ENCODE results near the gene WDPCP.

DNA sequence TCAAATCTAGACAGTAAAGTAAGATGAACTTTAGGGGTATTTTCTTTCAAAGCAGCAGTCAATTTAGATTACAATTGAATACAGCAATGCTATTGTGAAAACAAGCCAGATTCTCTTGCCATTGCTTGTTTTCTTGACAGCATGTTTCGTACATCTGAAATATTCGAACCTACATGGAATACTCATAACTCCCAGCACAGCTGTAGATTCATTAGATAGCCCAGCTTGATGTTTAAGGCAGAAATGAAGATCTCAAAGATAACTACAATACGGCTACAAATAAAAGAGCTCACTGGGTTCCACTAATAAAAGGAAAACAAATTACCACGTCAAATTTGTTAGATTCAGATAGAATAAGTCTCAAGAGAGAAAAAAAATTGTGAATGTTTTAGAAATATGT is 208.8 kb downstream of the WDPCP start:
- TF ChIP-seq, protein P1, sequence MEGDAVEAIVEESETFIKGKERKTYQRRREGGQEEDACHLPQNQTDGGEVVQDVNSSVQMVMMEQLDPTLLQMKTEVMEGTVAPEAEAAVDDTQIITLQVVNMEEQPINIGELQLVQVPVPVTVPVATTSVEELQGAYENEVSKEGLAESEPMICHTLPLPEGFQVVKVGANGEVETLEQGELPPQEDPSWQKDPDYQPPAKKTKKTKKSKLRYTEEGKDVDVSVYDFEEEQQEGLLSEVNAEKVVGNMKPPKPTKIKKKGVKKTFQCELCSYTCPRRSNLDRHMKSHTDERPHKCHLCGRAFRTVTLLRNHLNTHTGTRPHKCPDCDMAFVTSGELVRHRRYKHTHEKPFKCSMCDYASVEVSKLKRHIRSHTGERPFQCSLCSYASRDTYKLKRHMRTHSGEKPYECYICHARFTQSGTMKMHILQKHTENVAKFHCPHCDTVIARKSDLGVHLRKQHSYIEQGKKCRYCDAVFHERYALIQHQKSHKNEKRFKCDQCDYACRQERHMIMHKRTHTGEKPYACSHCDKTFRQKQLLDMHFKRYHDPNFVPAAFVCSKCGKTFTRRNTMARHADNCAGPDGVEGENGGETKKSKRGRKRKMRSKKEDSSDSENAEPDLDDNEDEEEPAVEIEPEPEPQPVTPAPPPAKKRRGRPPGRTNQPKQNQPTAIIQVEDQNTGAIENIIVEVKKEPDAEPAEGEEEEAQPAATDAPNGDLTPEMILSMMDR (IDR thresholded peaks at IDR 0.05): no peak
- TF ChIP-seq EP300 (IDR thresholded peaks at IDR 0.05; ENCODE audit: low read depth): no peak
